ENCODE data around the gene CTNNA1. TPM values are rescaled to one million over a fixed set of nuclear protein-coding genes. Genes with fewer than 3 reads are reported as not detected.

Gene CTNNA1
- total RNA-seq, 4 donors from 2014 or later, result 256 to 405 (median 341) TPM

- no peaks in the 10 kb centered on the region for H3K9me3 ChIP-seq
- peak; percentile 24 to 31 for DNase-seq
- peaks cover 0 to 20% of the 10 kb centered on the region in 2 donors for H3K4me1 ChIP-seq
- no peaks in the 10 kb centered on the region for H3K36me3 ChIP-seq
- intact Hi-C loops (cut with DNase I), result no loop called here
- TF ChIP-seq POLR2A (IDR thresholded peaks at IDR 0.05) (no peak), CTCF (IDR thresholded peaks at IDR 0.05) (no peak)
- H3K4me3 ChIP-seq (replicated peaks in 1 of 3), result no peak overlapping the region
- H3K27ac ChIP-seq, result no peak overlapping the region
- 60 to 77% methylated on average over 7 of the region's 7 CpGs for WGBS, 2 donors
- H3K27me3 ChIP-seq, result no peaks in the 10 kb centered on the region
Observed at GRCh38 chr5:138981586-138981985, 228.4 kb downstream of the CTNNA1 start.

- 79 to 80% methylated on average over 2 of the region's 2 CpGs for WGBS, 2 donors
- no peak for DNase-seq
- Histone ChIP-seq H3K9me3 (no peaks in the 10 kb centered on the region), H3K27ac (no peak overlapping the region), H3K4me1 (peaks cover 0 to 20% of the 10 kb centered on the region in 2 donors), H3K4me3 (replicated peaks in 1 of 3) (no peak overlapping the region), H3K27me3 (no peaks in the 10 kb centered on the region), H3K36me3 (no peaks in the 10 kb centered on the region)
- intact Hi-C loops (cut with DNase I), result no loop called here
- TF ChIP-seq CTCF (IDR thresholded peaks at IDR 0.05) (no peak), POLR2A (IDR thresholded peaks at IDR 0.05) (no peak)
Observed at GRCh38 chr5:138983984-138984383, 230.8 kb downstream of the CTNNA1 start.

Other genes with a start within 250 kb of the CTNNA1 start
- 10 to 100 TPM; 64.9 to 84.9 (median 80.4) TPM for gene ETF1, start 210.2 kb upstream of the CTNNA1 start, total RNA-seq
- 100 to 1,000 TPM; 253 to 556 (median 406) TPM for gene HSPA9, start 178.0 kb upstream of the CTNNA1 start, total RNA-seq
- 1 to 10 TPM in 2 of 4 donors, under 1 TPM in 2; 0.20 to 1.2 (median 0.86) TPM for gene LRRTM2, start 121.9 kb downstream of the CTNNA1 start, total RNA-seq

All from thyroid gland (tissue), 4 donors.